RWPE2 (cell line): ENCODE data around the gene CENPX.

Source experiments
- ATAC-seq: fragments of 200-7000 bp; cut with Tn5 transposase; 3 replicates; pipeline ENCODE4 v1.9.1; 2021; ENCODE audit warnings: low read depth
- DNase-seq: peaks from one replicate; pipeline ENCODE4 v3.0.0-alpha.2; 2020; ENCODE audit warnings: low spot score
- H3K27ac ChIP-seq: fragments of 450-650 bp; 2 replicates; pipeline ENCODE4 v1.5.1; 2017; ENCODE audit warnings: mild to moderate bottlenecking; ENCODE audit not compliant: poor library complexity, severe bottlenecking
- H3K27me3 ChIP-seq: fragments of 250-450 bp; sonication (Bioruptor Pico); 2 replicates; pipeline ENCODE4 v1.5.1; 2021; ENCODE audit warnings: mild to moderate bottlenecking, moderate library complexity; ENCODE audit not compliant: insufficient read depth, poor library complexity, severe bottlenecking
- H3K36me3 ChIP-seq: fragments of 250-450 bp; sonication (Bioruptor Pico); 2 replicates; pipeline ENCODE4 v1.5.1; 2020; ENCODE audit warnings: low read depth, mild to moderate bottlenecking, moderate library complexity
- H3K4me1 ChIP-seq: fragments of 250-450 bp; sonication (Bioruptor Pico); 2 replicates; pipeline ENCODE4 v1.5.1; 2021; ENCODE audit warnings: mild to moderate bottlenecking, moderate library complexity; ENCODE audit not compliant: insufficient read depth, poor library complexity, severe bottlenecking
- H3K4me3 ChIP-seq: fragments of 250-450 bp; sonication (Bioruptor Pico); 2 replicates; pipeline ENCODE4 v1.5.1; 2021; ENCODE audit warnings: mild to moderate bottlenecking, moderate library complexity; ENCODE audit not compliant: severe bottlenecking
- H3K9me3 ChIP-seq: fragments of 250-450 bp; sonication (Bioruptor Pico); 2 replicates; pipeline ENCODE4 v1.5.1; 2021; ENCODE audit warnings: mild to moderate bottlenecking, moderate library complexity; ENCODE audit not compliant: severe bottlenecking
- TF ChIP-seq, protein P1 (sequence below): fragments of 450-650 bp; IDR thresholded peaks from one replicate; pipeline ENCODE4 v1.5.1; 2017; ENCODE audit warnings: mild to moderate bottlenecking, moderate library complexity; ENCODE audit not compliant: poor library complexity, severe bottlenecking

The CENPX gene

DNA sequence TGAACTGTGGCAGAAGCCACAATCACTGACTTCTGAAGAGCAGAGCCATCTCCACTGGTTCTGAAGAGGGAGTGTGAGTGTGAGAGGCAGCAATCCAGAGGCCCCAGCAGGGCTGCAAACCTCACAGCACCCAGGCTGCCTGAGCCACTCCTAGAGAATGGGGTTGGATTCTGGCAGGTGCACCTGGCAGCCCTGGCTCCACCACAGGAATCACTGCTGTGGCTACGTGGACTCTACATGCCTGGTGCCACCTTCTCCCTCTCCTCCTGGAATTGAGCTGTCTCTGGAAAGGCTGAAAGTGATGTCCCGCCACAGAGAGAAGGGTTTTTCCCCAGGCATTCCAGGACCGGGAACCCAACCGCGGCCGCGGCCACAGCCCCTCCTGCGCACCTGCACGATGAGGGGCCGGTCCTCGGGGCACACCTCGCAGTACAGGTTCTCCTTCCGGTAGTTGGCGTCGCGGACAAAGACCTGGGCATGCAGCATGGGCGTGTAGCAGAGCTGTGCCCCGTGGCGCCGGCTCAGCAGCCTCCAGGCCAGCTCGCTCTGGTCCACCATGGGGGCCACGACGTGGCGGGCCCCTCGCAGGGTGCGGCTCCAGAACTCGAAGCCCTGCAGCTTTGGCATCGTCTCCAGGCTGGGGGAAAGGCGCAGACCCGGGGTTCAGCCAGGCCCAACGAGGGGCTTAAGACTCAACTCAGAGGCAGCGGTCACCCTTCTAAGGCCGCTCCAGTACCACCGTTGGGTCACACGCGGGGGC lies 41.9 kb upstream of the CENPX start:
- no peaks in the 10 kb centered on the region for H3K27me3 ChIP-seq
- no peak for DNase-seq
- H3K36me3 ChIP-seq = peaks cover 46% of the 10 kb centered on the region
- H3K9me3 ChIP-seq = no peaks in the 10 kb centered on the region
- TF ChIP-seq, protein P1, sequence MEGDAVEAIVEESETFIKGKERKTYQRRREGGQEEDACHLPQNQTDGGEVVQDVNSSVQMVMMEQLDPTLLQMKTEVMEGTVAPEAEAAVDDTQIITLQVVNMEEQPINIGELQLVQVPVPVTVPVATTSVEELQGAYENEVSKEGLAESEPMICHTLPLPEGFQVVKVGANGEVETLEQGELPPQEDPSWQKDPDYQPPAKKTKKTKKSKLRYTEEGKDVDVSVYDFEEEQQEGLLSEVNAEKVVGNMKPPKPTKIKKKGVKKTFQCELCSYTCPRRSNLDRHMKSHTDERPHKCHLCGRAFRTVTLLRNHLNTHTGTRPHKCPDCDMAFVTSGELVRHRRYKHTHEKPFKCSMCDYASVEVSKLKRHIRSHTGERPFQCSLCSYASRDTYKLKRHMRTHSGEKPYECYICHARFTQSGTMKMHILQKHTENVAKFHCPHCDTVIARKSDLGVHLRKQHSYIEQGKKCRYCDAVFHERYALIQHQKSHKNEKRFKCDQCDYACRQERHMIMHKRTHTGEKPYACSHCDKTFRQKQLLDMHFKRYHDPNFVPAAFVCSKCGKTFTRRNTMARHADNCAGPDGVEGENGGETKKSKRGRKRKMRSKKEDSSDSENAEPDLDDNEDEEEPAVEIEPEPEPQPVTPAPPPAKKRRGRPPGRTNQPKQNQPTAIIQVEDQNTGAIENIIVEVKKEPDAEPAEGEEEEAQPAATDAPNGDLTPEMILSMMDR = no peak
- peak overlapping the region; percentile 98 for H3K4me3 ChIP-seq
- no peaks in the 10 kb centered on the region for H3K4me1 ChIP-seq
- ATAC-seq = peak; percentile 47; the same call in 2 of the 3 replicates
- peak overlapping the region; percentile 41 for H3K27ac ChIP-seq

GRCh38 chr17:82063424-82064415 lies 41.0 kb upstream of the CENPX start:
- TF ChIP-seq, protein P1 = no peak
- DNase-seq = no peak
- no peak overlapping the region for H3K27ac ChIP-seq
- peaks cover 55% of the 10 kb centered on the region for H3K36me3 ChIP-seq
- ATAC-seq = no peak
- no peaks in the 10 kb centered on the region for H3K27me3 ChIP-seq
- no peak overlapping the region for H3K4me3 ChIP-seq
- no peaks in the 10 kb centered on the region for H3K9me3 ChIP-seq
- no peaks in the 10 kb centered on the region for H3K4me1 ChIP-seq

DNA sequence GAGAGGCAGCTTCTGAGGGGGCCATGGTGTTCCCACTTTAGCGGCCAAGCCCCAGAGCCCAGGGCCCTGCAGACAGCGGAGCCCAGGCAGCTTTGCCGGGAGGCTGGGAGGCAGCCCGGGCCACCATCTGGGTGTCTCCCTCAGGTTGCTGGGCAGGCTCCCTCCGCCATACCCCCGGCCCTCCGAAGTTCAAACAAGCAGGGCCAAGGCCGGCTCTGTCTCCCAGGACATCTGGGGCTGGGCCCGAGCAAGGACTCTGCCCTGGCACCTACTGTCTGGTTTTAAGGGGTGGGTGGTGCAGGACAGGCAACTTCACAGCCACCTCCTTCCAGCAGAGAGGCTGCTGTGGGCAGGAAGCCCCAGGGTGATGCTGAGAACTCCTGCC lies 40.3 kb upstream of the CENPX start:
- TF ChIP-seq, protein P1 = no peak
- Histone ChIP-seq H3K36me3 (peaks cover 63% of the 10 kb centered on the region), H3K9me3 (no peaks in the 10 kb centered on the region), H3K4me3 (no peak overlapping the region), H3K27ac (no peak overlapping the region), H3K4me1 (no peaks in the 10 kb centered on the region), H3K27me3 (no peaks in the 10 kb centered on the region)
- DNase-seq = no peak
- ATAC-seq = no peak

DNA sequence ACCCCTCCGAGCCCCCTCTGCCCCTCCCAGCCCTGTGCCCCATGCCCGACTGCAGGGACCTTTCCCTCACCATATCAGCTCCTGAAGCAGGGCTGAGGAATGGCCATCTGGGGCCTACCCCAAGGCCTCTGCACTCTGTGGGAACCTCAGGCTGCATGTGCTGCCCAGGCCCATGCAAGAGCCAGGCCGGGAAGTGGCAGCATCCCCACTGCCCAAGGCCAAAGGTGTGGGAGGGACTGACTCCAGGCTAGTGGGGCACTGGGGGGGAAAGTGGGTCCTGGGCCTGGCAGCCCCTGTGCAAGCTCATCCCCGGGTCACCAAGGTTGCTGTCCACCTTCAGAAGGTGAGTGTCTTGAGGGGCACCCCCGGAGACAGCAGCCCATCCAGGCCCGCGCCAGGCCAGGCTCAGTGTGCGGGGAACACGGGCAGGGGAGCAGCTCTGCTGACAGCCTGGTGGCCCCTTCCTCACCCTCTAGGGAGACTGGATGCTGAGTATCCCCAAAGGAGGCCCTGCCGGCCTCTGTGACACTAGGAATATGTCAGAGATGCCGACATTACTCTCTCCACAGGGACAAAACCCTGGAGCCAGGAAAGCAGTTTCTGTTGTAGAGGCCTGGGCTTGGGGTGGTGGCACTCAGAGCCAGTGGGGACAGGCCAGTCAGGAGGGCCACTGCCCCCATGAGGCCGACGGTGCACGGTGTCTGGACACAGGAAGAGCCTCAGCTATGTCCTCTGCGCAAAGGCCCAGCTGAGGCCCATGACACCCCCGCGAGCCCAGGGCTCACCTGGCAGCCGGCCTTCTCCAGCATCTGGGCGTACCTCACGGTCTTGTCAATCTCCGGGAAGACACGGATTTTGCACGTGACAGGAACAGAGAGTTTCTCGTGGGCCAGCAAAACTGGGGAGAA lies 39.7 kb upstream of the CENPX start:
- TF ChIP-seq, protein P1 = no peak
- Histone ChIP-seq H3K9me3 (no peaks in the 10 kb centered on the region), H3K4me3 (no peak overlapping the region), H3K27ac (no peak overlapping the region), H3K27me3 (no peaks in the 10 kb centered on the region), H3K36me3 (peaks cover 69% of the 10 kb centered on the region), H3K4me1 (no peaks in the 10 kb centered on the region)
- ATAC-seq = no peak
- DNase-seq = no peak
